NCI-H774 (cell line): Measurements from ENCODE around the gene RAB12.
"Not testable (repeated sequence)": the region's sequence is repeated elsewhere in the genome, so short reads cannot be mapped to it uniquely, and the experiment has no call there.

Experiments used
- DNase-seq: peaks from one replicate; lab custom pipeline; 2025; lab: John Stamatoyannopoulos, UW

RAB12 gene

GRCh38 chr18:8611916-8612576, 2.8 kb downstream of the RAB12 start:
- DNase-seq, result no peak

- no peak for DNase-seq
These were observed 5.6 kb downstream of the RAB12 start for GRCh38 chr18:8614875-8615274.

- DNase-seq, result peak; percentile 56
These were observed 6.3 kb downstream of the RAB12 start for GRCh38 chr18:8615397-8616027.

GRCh38 chr18:8616028-8616401, 6.8 kb downstream of the RAB12 start:
- peak; percentile 56 for DNase-seq

- no peak for DNase-seq
These were observed 8.7 kb downstream of the RAB12 start for GRCh38 chr18:8617907-8618306.

- DNase-seq, result no peak
These were observed 9.8 kb downstream of the RAB12 start for GRCh38 chr18:8619041-8619440.

GRCh38 chr18:8619835-8620577, 10.8 kb downstream of the RAB12 start:
- no peak for DNase-seq

GRCh38 chr18:8620845-8621244, 11.6 kb downstream of the RAB12 start:
- no peak for DNase-seq

- DNase-seq, result not testable (repeated sequence)
These were observed 13.4 kb downstream of the RAB12 start for GRCh38 chr18:8622625-8623024.

- peak; percentile 56 for DNase-seq
These were observed 14.4 kb downstream of the RAB12 start for GRCh38 chr18:8623549-8624106.

- peak; percentile 79 for DNase-seq
These were observed 16.3 kb downstream of the RAB12 start for GRCh38 chr18:8625461-8626092.

- no peak for DNase-seq
These were observed 17.3 kb downstream of the RAB12 start for GRCh38 chr18:8626414-8627106.

GRCh38 chr18:8627107-8627472, 17.9 kb downstream of the RAB12 start:
- DNase-seq, result no peak

- no peak for DNase-seq
These were observed 18.3 kb downstream of the RAB12 start for GRCh38 chr18:8627540-8627939.

- no peak for DNase-seq
These were observed 20.4 kb downstream of the RAB12 start for GRCh38 chr18:8629602-8630001.

GRCh38 chr18:8630546-8630945, 21.3 kb downstream of the RAB12 start:
- DNase-seq, result no peak

GRCh38 chr18:8631265-8631664, 22.0 kb downstream of the RAB12 start:
- DNase-seq, result no peak

- no peak for DNase-seq
These were observed 23.1 kb downstream of the RAB12 start for GRCh38 chr18:8632386-8632785.

- no peak for DNase-seq
These were observed 25.3 kb downstream of the RAB12 start for GRCh38 chr18:8634508-8634907.

- DNase-seq, result no peak
These were observed 25.9 kb downstream of the RAB12 start for GRCh38 chr18:8635087-8635486.

- no peak for DNase-seq
These were observed 30.5 kb downstream of the RAB12 start for GRCh38 chr18:8639762-8640161.

- no peak for DNase-seq
These were observed 34.2 kb downstream of the RAB12 start for GRCh38 chr18:8643326-8643878.
